Stimulated activated CD4-positive, alpha-beta T cell treated with anti-CD3 and anti-CD28 coated beads, Interleukin-4, amount 100 ng/mL, for 1 hour (primary cell): ENCODE data around the gene EOGT.

Source experiments
- DNase-seq: peaks from one replicate; pipeline ENCODE4 v3.0.0-alpha.2; 2020

The EOGT gene

GRCh38 chr3:69013253-69014021, at the start of gene EOGT:
EOGT (minus strand) TSS chr3:69013684; CDS start chr3:69009846, 3,838 bp downstream.
- peak; percentile 83 for DNase-seq

- no peak for DNase-seq
Observed at GRCh38 chr3:69059688-69060087, 46.2 kb upstream of the EOGT start.

- DNase-seq: no peak
Observed at GRCh38 chr3:69058947-69059224, 45.4 kb upstream of the EOGT start.

- DNase-seq: no peak
Observed at GRCh38 chr3:69058180-69058946, 44.9 kb upstream of the EOGT start.

GRCh38 chr3:69052472-69052898, 39.0 kb upstream of the EOGT start:
- DNase-seq: no peak

- DNase-seq: peak; percentile 96
Observed at GRCh38 chr3:69051756-69052471, 38.4 kb upstream of the EOGT start, which contains the start of gene TMF1. TMF1 (minus strand) TSS chr3:69052333; CDS start chr3:69052086, 247 bp downstream.

- DNase-seq: no peak
Observed at GRCh38 chr3:69048990-69049389, 35.5 kb upstream of the EOGT start.

GRCh38 chr3:69044608-69045007, 31.1 kb upstream of the EOGT start:
- DNase-seq: no peak

- DNase-seq: no peak
Observed at GRCh38 chr3:69033470-69033869, 20.0 kb upstream of the EOGT start.

- DNase-seq: no peak
Observed at GRCh38 chr3:69032737-69033136, 19.3 kb upstream of the EOGT start.

- no peak for DNase-seq
Observed at GRCh38 chr3:69032142-69032541, 18.7 kb upstream of the EOGT start.

- no peak for DNase-seq
Observed at GRCh38 chr3:69031635-69032034, 18.2 kb upstream of the EOGT start.

- DNase-seq: no peak
Observed at GRCh38 chr3:69020857-69021256, 7.4 kb upstream of the EOGT start.

GRCh38 chr3:69020424-69020823, 6.9 kb upstream of the EOGT start:
- DNase-seq: no peak

GRCh38 chr3:69016901-69017300, 3.4 kb upstream of the EOGT start:
- DNase-seq: no peak

GRCh38 chr3:69016102-69016501, 2.6 kb upstream of the EOGT start:
- no peak for DNase-seq

GRCh38 chr3:69014022-69014580, 617 bp upstream of the EOGT start:
- DNase-seq: no peak

GRCh38 chr3:69012800-69013252, 658 bp downstream of the EOGT start:
- no peak for DNase-seq

GRCh38 chr3:69012100-69012799, 1.2 kb downstream of the EOGT start:
- no peak for DNase-seq

GRCh38 chr3:69011096-69011730, 2.3 kb downstream of the EOGT start:
- no peak for DNase-seq

- DNase-seq: no peak
Observed at GRCh38 chr3:69009559-69010410, 3.7 kb downstream of the EOGT start.
